ENCODE results near the gene TRIM60. TPM values are rescaled to one million over a fixed set of nuclear protein-coding genes. Genes with fewer than 3 reads are reported as not detected.
"Not testable (repeated sequence)": the region's sequence is repeated elsewhere in the genome, so short reads cannot be mapped to it uniquely, and the experiment has no call there.

TRIM60 gene
- total RNA-seq, 1 donor from 2014 or later = not detected

- ATAC-seq (no peak), DNase-seq (no peak)
- H3K4me1 ChIP-seq = no peaks in the 10 kb centered on the region
- H3K9me3 ChIP-seq = no peaks in the 10 kb centered on the region
- no peak overlapping the region for H3K27ac ChIP-seq
- H3K27me3 ChIP-seq = no peaks in the 10 kb centered on the region
- H3K36me3 ChIP-seq = no peaks in the 10 kb centered on the region
- intact Hi-C loops (cut with DNase I) = no loop called here
- H3K4me3 ChIP-seq = no peak overlapping the region
- no peak for TF ChIP-seq CTCF (IDR thresholded peaks at IDR 0.05)
Observed at GRCh38 chr4:165060938-165061337, 29.1 kb downstream of the TRIM60 start.

GRCh38 chr4:165070560-165070959 lies 38.8 kb downstream of the TRIM60 start:
- ATAC-seq = no peak
- H3K36me3 ChIP-seq = no peaks in the 10 kb centered on the region

GRCh38 chr4:165073346-165073745 lies 41.5 kb downstream of the TRIM60 start:
- H3K27me3 ChIP-seq; ATAC-seq; intact Hi-C loops (cut with DNase I); H3K4me1 ChIP-seq; H3K9me3 ChIP-seq; H3K27ac ChIP-seq; DNase-seq; H3K4me3 ChIP-seq: not testable (repeated sequence)
- peaks cover 14% of the 10 kb centered on the region for H3K36me3 ChIP-seq

More at GRCh38 chr4:165070560-165070959, 38.8 kb downstream of the TRIM60 start:
- Histone ChIP-seq H3K9me3 (no peaks in the 10 kb centered on the region), H3K27ac (no peak overlapping the region), H3K4me3 (no peak overlapping the region), H3K27me3 (no peaks in the 10 kb centered on the region), H3K4me1 (no peaks in the 10 kb centered on the region)
- intact Hi-C loops (cut with DNase I) = no loop called here
- no peak for TF ChIP-seq CTCF (IDR thresholded peaks at IDR 0.05)
- DNase-seq = no peak

- intact Hi-C loops (cut with DNase I) = no loop called here
- Histone ChIP-seq H3K27ac (no peak overlapping the region), H3K4me1 (no peaks in the 10 kb centered on the region), H3K36me3 (peaks cover 35% of the 10 kb centered on the region), H3K27me3 (no peaks in the 10 kb centered on the region), H3K9me3 (no peaks in the 10 kb centered on the region), H3K4me3 (no peak overlapping the region)
- TF ChIP-seq CTCF (IDR thresholded peaks at IDR 0.05) = no peak
- ATAC-seq = no peak
- DNase-seq = no peak
Observed at GRCh38 chr4:165077034-165077578, 45.3 kb downstream of the TRIM60 start.

GRCh38 chr4:165079476-165079875 lies 47.7 kb downstream of the TRIM60 start:
- intact Hi-C loops (cut with DNase I) = no loop called here
- no peak for TF ChIP-seq CTCF (IDR thresholded peaks at IDR 0.05)
- no peaks in the 10 kb centered on the region for H3K27me3 ChIP-seq
- H3K36me3 ChIP-seq = peaks cover 42% of the 10 kb centered on the region
- no peak for ATAC-seq
- H3K27ac ChIP-seq = no peak overlapping the region
- no peak overlapping the region for H3K4me3 ChIP-seq
- no peak for DNase-seq
- no peaks in the 10 kb centered on the region for H3K4me1 ChIP-seq
- no peaks in the 10 kb centered on the region for H3K9me3 ChIP-seq

GRCh38 chr4:165084787-165085186 lies 53.0 kb downstream of the TRIM60 start:
- H3K4me3 ChIP-seq; H3K27ac ChIP-seq; ATAC-seq; DNase-seq; H3K9me3 ChIP-seq; intact Hi-C loops (cut with DNase I); H3K4me1 ChIP-seq; H3K27me3 ChIP-seq: not testable (repeated sequence)
- H3K36me3 ChIP-seq = peaks cover 65% of the 10 kb centered on the region

DNA sequence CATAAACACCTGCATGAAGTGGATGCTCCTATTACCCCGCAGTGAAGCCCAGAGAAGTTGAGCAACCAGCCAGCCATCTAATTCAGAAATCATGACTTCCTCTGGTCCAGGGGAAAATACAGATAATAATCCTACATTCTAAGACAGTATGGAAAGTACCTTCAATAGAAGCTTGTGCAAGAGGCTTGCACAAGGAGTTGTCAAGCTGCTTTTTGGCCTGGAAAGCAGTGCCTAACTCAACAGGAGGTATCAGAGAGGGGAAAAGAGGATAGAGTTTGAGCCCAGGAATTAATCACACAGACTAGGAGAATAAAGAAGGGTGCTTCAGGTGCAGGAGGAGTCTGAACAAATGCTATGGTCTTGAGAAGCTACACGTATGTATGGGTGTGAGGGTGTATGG lies 54.1 kb downstream of the TRIM60 start:
- ATAC-seq (no peak), DNase-seq (no peak)
- no peaks in the 10 kb centered on the region for H3K9me3 ChIP-seq
- no peak overlapping the region for H3K27ac ChIP-seq
- H3K4me1 ChIP-seq = no peaks in the 10 kb centered on the region
- H3K4me3 ChIP-seq = no peak overlapping the region
- H3K27me3 ChIP-seq = no peaks in the 10 kb centered on the region
- no peak for TF ChIP-seq CTCF (IDR thresholded peaks at IDR 0.05)
- intact Hi-C loops (cut with DNase I) = no loop called here
- peaks cover 58% of the 10 kb centered on the region for H3K36me3 ChIP-seq
